K562 (cell line): Measurements from ENCODE around the gene YJEFN3. TPM values are rescaled to one million over a fixed set of nuclear protein-coding genes. Genes with fewer than 3 reads are reported as not detected.
A peak's percentile ranks its signal among the peaks of the same experiment; 100 is the strongest.

ENCODE experiments used
- ATAC-seq: fragments of 200-7000 bp; cut with Tn5 transposase; 3 replicates; pipeline ENCODE4 v1.9.1; 2020; ENCODE audit warnings: moderate library complexity
- BruUV-seq: library from RNA; stranded (reverse); fragments of 400-500 nt; replicated peaks from 2 replicates; lab custom pipeline; 2021; lab: Mats Ljungman, UMichigan
- CTCF ChIA-PET: fragments of 300-600 bp; formaldehyde crosslinking; extraction: SDS; loops from one replicate; lab custom pipeline; 2021; ENCODE audit warnings: low intra/inter-chr PET ratio; lab: Yijun Ruan, JAX
- POLR2A ChIA-PET: fragments of 300-600, 350-650 bp; sonication (Branson Sonifier 250); formaldehyde crosslinking; extraction: SDS; loops from one replicate; lab custom pipeline; 2021; ENCODE audit warnings: antibody characterized with exemption, inconsistent platforms; lab: Yijun Ruan, JAX
- DNase-seq, 4 experiments: peaks; one replicate each; pipeline versions ENCODE4 v3.0.0 to v3.0.0-alpha.2; 2011 to 2018; ENCODE audit warnings: low spot score in 3 of 4, mixed read lengths in 3 of 4; ENCODE audit errors: extremely low read depth in 1 of 4
- FAIRE-seq: peaks from 2 replicates; lab custom pipeline; 2011; peaks lifted over from hg19 to GRCh38; lab: Jason Lieb, UNC
- H2AFZ ChIP-seq: 2 replicates; pipeline ENCODE4 v1.6.0; 2011; ENCODE audit warnings: low read depth, low read length, control low read depth, inconsistent platforms
- H3K27ac ChIP-seq: fragments of 200-600 bp; 3 replicates; pipeline ENCODE4 v1.8.0; 2011; ENCODE audit warnings: low read depth, mild to moderate bottlenecking, control low read depth, inconsistent platforms, low read length, moderate library complexity, mixed read lengths; ENCODE audit errors: extremely low read depth
- H3K27me3 ChIP-seq, 2 experiments: fragments of 300-600 bp in 1 of 2; 2 replicates in 1 of 2; 3 replicates in 1 of 2; pipeline versions ENCODE4 v1.6.0 to v1.8.0; 2011; ENCODE audit warnings: inconsistent platforms in 2 of 2, low read length in 2 of 2, mild to moderate bottlenecking in 1 of 2, mixed read lengths in 1 of 2, moderate library complexity in 1 of 2; ENCODE audit not compliant: control insufficient read depth in 2 of 2, insufficient read depth in 2 of 2
- H3K36me3 ChIP-seq: fragments of 300-600 bp; 3 replicates; pipeline ENCODE4 v1.8.0; 2011; ENCODE audit warnings: mild to moderate bottlenecking, low read length, inconsistent platforms; ENCODE audit not compliant: control insufficient read depth, insufficient read depth
- H3K4me1 ChIP-seq, 2 experiments: fragments of 200-600 bp in 1 of 2; replicated peaks in 1 of 2; 2 replicates in 1 of 2; 3 replicates in 1 of 2; pipeline versions ENCODE4 v1.5.1 to v1.8.0; 2011; ENCODE audit warnings: inconsistent platforms in 2 of 2, low read length in 2 of 2, mild to moderate bottlenecking in 1 of 2, mixed read lengths in 1 of 2, moderate library complexity in 1 of 2; ENCODE audit not compliant: control insufficient read depth in 2 of 2, insufficient read depth in 2 of 2
- H3K4me2 ChIP-seq: 2 replicates; pipeline ENCODE4 v1.6.1; 2011; ENCODE audit warnings: low read length, control low read depth, inconsistent platforms, mixed read lengths; ENCODE audit not compliant: insufficient read depth
- H3K4me3 ChIP-seq: fragments of 200-600 bp; sonication (generic), shearing (Covaris generic); 2 replicates; pipeline ENCODE4 v1.5.1; 2016; ENCODE audit warnings: control low read depth, inconsistent platforms
- H3K79me2 ChIP-seq: fragments of 200-600 bp; 3 replicates; pipeline ENCODE4 v1.8.0; 2011; ENCODE audit warnings: low read length, inconsistent platforms; ENCODE audit not compliant: control insufficient read depth, insufficient read depth
- H3K9ac ChIP-seq, 2 experiments: 2 replicates each; pipeline versions ENCODE4 v1.6.0 to v1.6.1; 2011; ENCODE audit warnings: low read depth in 2 of 2, low read length in 2 of 2, control low read depth in 1 of 2, inconsistent platforms in 1 of 2, mild to moderate bottlenecking in 1 of 2, mixed read lengths in 1 of 2; ENCODE audit not compliant: insufficient read depth in 1 of 2
- H3K9me1 ChIP-seq: one replicate; pipeline ENCODE4 v1.6.0; 2011; ENCODE audit warnings: inconsistent platforms, mild to moderate bottlenecking, low read length, moderate library complexity; ENCODE audit not compliant: control insufficient read depth, insufficient read depth
- H3K9me3 ChIP-seq: replicated peaks from 2 replicates; pipeline ENCODE4 v1.5.1; 2011; ENCODE audit warnings: low read depth, low read length, inconsistent platforms; ENCODE audit not compliant: control insufficient read depth, insufficient read depth
- H4K20me1 ChIP-seq: replicated peaks from 2 replicates; pipeline ENCODE4 v1.6.1; 2011; ENCODE audit warnings: low read length, inconsistent platforms, mixed read lengths; ENCODE audit not compliant: control insufficient read depth, insufficient read depth
- FOXA1 ChIP-seq: fragments of 450-650 bp; IDR thresholded peaks from 2 replicates; pipeline ENCODE4 v1.6.1; 2016; ENCODE audit warnings: mild to moderate bottlenecking, borderline replicate concordance
- GABPA ChIP-seq: fragments of 200-800 bp; sonication (Bioruptor generic); conservative IDR thresholded peaks from 2 replicates; pipeline ENCODE4 v1.6.1; 2016; ENCODE audit warnings: low read depth, missing genetic modification characterization, missing compliant biosample characterization
- NUFIP1 ChIP-seq: fragments of 450-650 bp; IDR thresholded peaks from 2 replicates; pipeline ENCODE4 v1.6.1; 2018; ENCODE audit not compliant: partially characterized antibody
- POLR2G ChIP-seq: fragments of 200-400 bp; formaldehyde crosslinking; IDR thresholded peaks from 2 replicates; pipeline ENCODE4 v1.6.1; 2017; ENCODE audit warnings: low read depth, mild to moderate bottlenecking, antibody characterized with exemption, low read length, moderate library complexity
- WGBS: fragments of 100-300 bp; shearing (Covaris generic); methylation state at CpG from one replicate; pipeline ENCODE4 v1.1.6; 2016; ENCODE audit warnings: low coverage, mixed read lengths; ENCODE audit not compliant: insufficient coverage; ENCODE audit errors: missing lambda C conversion rate; 5-methylcytosine and 5-hydroxymethylcytosine counted together
- in situ Hi-C: fragments of 300-500 bp; cut with MboI; formaldehyde crosslinking; loops from 4 replicates; pipeline ENCODE4 v1.15.0; 2018; ENCODE audit warnings: inconsistent platforms, mixed read lengths
- intact Hi-C: fragments of 100-400 bp; cut with micrococcal nuclease; formaldehyde crosslinking; loops from 2 replicates; pipeline ENCODE4 v1.14.2; 2022
- polyA plus RNA-seq, 8 experiments: library from polyadenylated mRNA; depleted of rRNA in 4 of 8; stranded (reverse) in 5 of 8; unstranded in 3 of 8; fragments of >200 nt; fragmentation: Nextera tagmentation in 2 of 8; fragmentation: Illumina TruSeq in 1 of 8; extraction: Ambion mirVana in 2 of 8; extraction: Trizol in 1 of 8; gene quantifications; 2 replicates each; pipeline versions ENCODE4 v1.2.1 to v1.2.3, GENCODE V29; 2011 to 2014; ENCODE audit warnings: inconsistent platforms in 1 of 8, missing spikeins in 1 of 8
- total RNA-seq, 7 experiments: library from RNA; depleted of rRNA in 6 of 7; stranded (reverse); fragments of >200 nt in 6 of 7; fragmentation: Illumina TruSeq in 2 of 7; extraction: Trizol in 2 of 7; gene quantifications; 2 replicates each; pipeline versions ENCODE4 v1.2.1 to v1.2.3, GENCODE V29; 2011 to 2021; ENCODE audit warnings: low replicate concordance in 1 of 7
- TF ChIP-seq, protein P1 (sequence below): IDR thresholded peaks from 2 replicates; pipeline ENCODE4 v1.6.1; 2016; ENCODE audit warnings: missing genetic modification characterization, missing compliant biosample characterization
- TF ChIP-seq, protein P2 (sequence below): fragments of 250-450 bp; sonication (Bioruptor Pico); IDR thresholded peaks from 2 replicates; pipeline ENCODE4 v1.5.0; 2020; ENCODE audit warnings: mild to moderate bottlenecking
- TF ChIP-seq, protein P3 (sequence below): fragments of 250-450 bp; sonication (Bioruptor Pico); IDR thresholded peaks from 2 replicates; pipeline ENCODE4 v1.8.0; 2021; ENCODE audit warnings: mild to moderate bottlenecking, moderate library complexity
- TF ChIP-seq, protein P4 (sequence below): fragments of 250-450 bp; sonication (Bioruptor Pico); IDR thresholded peaks from 2 replicates; pipeline ENCODE4 v1.5.0; 2020; ENCODE audit warnings: mild to moderate bottlenecking, borderline replicate concordance

YJEFN3 gene
- total and polyA plus RNA-seq, 9 of the 15 experiments (the other 6 are each of a cell fraction or from before 2014, with no cell fraction given) = 0.04 to 5.8 (median 1.3) TPM; not detected in 1

DNA sequence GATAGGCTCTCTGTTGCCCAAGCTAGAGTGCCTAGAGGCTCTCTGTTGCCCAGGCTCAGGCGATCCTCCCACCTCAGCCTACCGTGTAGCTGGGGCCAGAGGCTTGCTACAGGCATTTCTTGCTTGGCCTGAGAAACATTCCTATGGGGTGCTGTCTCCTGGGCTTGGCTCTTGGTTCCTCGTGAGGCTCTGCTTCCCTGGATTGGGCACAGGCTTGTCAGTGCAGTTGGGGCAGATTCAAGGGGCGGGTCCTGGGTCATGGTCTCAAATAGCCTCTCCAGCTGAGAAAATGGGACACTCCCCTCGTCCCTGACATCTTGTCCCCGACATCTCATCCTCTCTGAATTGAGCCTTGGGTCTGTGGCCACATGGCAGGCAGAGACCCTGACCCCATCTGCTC lies 18.3 kb upstream of the YJEFN3 start:
- CTCF ChIA-PET = no interaction called here
- intact Hi-C loops = no loop called here

More for the DNA sequence above, 18.3 kb upstream of the YJEFN3 start:
- ATAC-seq (peak; percentile 10), FAIRE-seq (no peak), DNase-seq (no peak)
- in situ Hi-C loops = no loop called here
- H2AFZ ChIP-seq = no peak overlapping the region
- no peak overlapping the region for H3K9ac ChIP-seq
- no peak overlapping the region for H3K4me3 ChIP-seq
- POLR2A ChIA-PET = interaction anchor here (0.7 kb wide), 1 partner anchor 191 kb away, joined by 3 read pairs; the partner anchor contains the start of gene SUGP1
- peaks cover 22% of the 10 kb centered on the region; the same call in 2 of the 3 replicates for H3K36me3 ChIP-seq
- H3K4me2 ChIP-seq = no peak overlapping the region
- H3K9me1 ChIP-seq = no peaks in the 10 kb centered on the region
- 24% methylated on average over 6 of the region's 6 CpGs for WGBS
- H3K9me3 ChIP-seq = no peaks in the 10 kb centered on the region; the same call in none of the 2 replicates
- no peaks in the 10 kb centered on the region for H3K27me3 ChIP-seq
- TF ChIP-seq NUFIP1 = no peak
- TF ChIP-seq FOXA1 = no peak
- 0 out of 2 replicates have a peak, but pooled peaks have one; percentile 34 for TF ChIP-seq POLR2G
- TF ChIP-seq, protein P1, sequence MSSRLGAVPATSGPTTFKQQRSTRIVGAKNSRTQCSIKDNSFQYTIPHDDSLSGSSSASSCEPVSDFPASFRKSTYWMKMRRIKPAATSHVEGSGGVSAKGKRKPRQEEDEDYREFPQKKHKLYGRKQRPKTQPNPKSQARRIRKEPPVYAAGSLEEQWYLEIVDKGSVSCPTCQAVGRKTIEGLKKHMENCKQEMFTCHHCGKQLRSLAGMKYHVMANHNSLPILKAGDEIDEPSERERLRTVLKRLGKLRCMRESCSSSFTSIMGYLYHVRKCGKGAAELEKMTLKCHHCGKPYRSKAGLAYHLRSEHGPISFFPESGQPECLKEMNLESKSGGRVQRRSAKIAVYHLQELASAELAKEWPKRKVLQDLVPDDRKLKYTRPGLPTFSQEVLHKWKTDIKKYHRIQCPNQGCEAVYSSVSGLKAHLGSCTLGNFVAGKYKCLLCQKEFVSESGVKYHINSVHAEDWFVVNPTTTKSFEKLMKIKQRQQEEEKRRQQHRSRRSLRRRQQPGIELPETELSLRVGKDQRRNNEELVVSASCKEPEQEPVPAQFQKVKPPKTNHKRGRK (tag) = no peak
- no peak for TF ChIP-seq GABPA (tag)
- TF ChIP-seq, protein P2, sequence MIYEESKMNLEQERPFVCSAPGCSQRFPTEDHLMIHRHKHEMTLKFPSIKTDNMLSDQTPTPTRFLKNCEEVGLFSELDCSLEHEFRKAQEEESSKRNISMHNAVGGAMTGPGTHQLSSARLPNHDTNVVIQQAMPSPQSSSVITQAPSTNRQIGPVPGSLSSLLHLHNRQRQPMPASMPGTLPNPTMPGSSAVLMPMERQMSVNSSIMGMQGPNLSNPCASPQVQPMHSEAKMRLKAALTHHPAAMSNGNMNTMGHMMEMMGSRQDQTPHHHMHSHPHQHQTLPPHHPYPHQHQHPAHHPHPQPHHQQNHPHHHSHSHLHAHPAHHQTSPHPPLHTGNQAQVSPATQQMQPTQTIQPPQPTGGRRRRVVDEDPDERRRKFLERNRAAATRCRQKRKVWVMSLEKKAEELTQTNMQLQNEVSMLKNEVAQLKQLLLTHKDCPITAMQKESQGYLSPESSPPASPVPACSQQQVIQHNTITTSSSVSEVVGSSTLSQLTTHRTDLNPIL (CRISPR knock-in tag) = no peak
- TF ChIP-seq, protein P3, sequence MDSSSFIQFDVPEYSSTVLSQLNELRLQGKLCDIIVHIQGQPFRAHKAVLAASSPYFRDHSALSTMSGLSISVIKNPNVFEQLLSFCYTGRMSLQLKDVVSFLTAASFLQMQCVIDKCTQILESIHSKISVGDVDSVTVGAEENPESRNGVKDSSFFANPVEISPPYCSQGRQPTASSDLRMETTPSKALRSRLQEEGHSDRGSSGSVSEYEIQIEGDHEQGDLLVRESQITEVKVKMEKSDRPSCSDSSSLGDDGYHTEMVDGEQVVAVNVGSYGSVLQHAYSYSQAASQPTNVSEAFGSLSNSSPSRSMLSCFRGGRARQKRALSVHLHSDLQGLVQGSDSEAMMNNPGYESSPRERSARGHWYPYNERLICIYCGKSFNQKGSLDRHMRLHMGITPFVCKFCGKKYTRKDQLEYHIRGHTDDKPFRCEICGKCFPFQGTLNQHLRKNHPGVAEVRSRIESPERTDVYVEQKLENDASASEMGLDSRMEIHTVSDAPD (CRISPR knock-in tag) = no peak
- TF ChIP-seq, protein P4, sequence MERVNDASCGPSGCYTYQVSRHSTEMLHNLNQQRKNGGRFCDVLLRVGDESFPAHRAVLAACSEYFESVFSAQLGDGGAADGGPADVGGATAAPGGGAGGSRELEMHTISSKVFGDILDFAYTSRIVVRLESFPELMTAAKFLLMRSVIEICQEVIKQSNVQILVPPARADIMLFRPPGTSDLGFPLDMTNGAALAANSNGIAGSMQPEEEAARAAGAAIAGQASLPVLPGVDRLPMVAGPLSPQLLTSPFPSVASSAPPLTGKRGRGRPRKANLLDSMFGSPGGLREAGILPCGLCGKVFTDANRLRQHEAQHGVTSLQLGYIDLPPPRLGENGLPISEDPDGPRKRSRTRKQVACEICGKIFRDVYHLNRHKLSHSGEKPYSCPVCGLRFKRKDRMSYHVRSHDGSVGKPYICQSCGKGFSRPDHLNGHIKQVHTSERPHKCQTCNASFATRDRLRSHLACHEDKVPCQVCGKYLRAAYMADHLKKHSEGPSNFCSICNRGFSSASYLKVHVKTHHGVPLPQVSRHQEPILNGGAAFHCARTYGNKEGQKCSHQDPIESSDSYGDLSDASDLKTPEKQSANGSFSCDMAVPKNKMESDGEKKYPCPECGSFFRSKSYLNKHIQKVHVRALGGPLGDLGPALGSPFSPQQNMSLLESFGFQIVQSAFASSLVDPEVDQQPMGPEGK (CRISPR knock-in tag) = no peak
- peaks cover 0 to 21% of the 10 kb centered on the region in 2 experiments; a peak in 2 of 5 replicates for H3K4me1 ChIP-seq
- BruUV-seq = no TSS peak
- no peaks in the 10 kb centered on the region for H4K20me1 ChIP-seq
- H3K27ac ChIP-seq = no peak overlapping the region
- no peaks in the 10 kb centered on the region for H3K79me2 ChIP-seq
